GM19043 (cell line): ENCODE measurements around the gene RAB30.

Experiments
- ATAC-seq: cut with Tn5 transposase; IDR thresholded peaks from one replicate; pipeline ENCODE4 v1.9.1; 2021; ENCODE audit warnings: low read depth; ENCODE audit not compliant: unreplicated experiment

RAB30 gene

GRCh38 chr11:83071567-83072349 lies at the start of gene RAB30:
RAB30 (minus strand) TSS chr11:83071897; CDS start chr11:82997316, 74,581 bp downstream.
- ATAC-seq, result peak; percentile 92

- no peak for ATAC-seq
Observed at GRCh38 chr11:83120327-83120726, 48.6 kb upstream of the RAB30 start.

GRCh38 chr11:83119216-83119615 lies 47.5 kb upstream of the RAB30 start:
- ATAC-seq, result no peak

GRCh38 chr11:83118814-83119213 lies 47.1 kb upstream of the RAB30 start:
- ATAC-seq, result no peak

GRCh38 chr11:83116015-83116641 lies 44.4 kb upstream of the RAB30 start:
- ATAC-seq, result no peak

- ATAC-seq, result no peak
Observed at GRCh38 chr11:83115551-83115950, 43.9 kb upstream of the RAB30 start.

- ATAC-seq, result no peak
Observed at GRCh38 chr11:83115026-83115425, 43.3 kb upstream of the RAB30 start.

- ATAC-seq, result no peak
Observed at GRCh38 chr11:83112886-83113285, 41.2 kb upstream of the RAB30 start.

- no peak for ATAC-seq
Observed at GRCh38 chr11:83105168-83105567, 33.5 kb upstream of the RAB30 start.

- no peak for ATAC-seq
Observed at GRCh38 chr11:83102834-83103233, 31.1 kb upstream of the RAB30 start.

- no peak for ATAC-seq
Observed at GRCh38 chr11:83097429-83098075, 25.9 kb upstream of the RAB30 start.

GRCh38 chr11:83093634-83094033 lies 21.9 kb upstream of the RAB30 start:
- ATAC-seq, result no peak

- ATAC-seq, result no peak
Observed at GRCh38 chr11:83092488-83093384, 21.0 kb upstream of the RAB30 start.

- ATAC-seq, result no peak
Observed at GRCh38 chr11:83088965-83089364, 17.3 kb upstream of the RAB30 start.

GRCh38 chr11:83087035-83087434 lies 15.3 kb upstream of the RAB30 start:
- ATAC-seq, result no peak

- no peak for ATAC-seq
Observed at GRCh38 chr11:83079820-83080219, 8.1 kb upstream of the RAB30 start.

- no peak for ATAC-seq
Observed at GRCh38 chr11:83078269-83078668, 6.6 kb upstream of the RAB30 start.

GRCh38 chr11:83073884-83074283 lies 2.2 kb upstream of the RAB30 start:
- no peak for ATAC-seq

- no peak for ATAC-seq
Observed at GRCh38 chr11:83073258-83073657, 1.6 kb upstream of the RAB30 start.

- ATAC-seq, result no peak
Observed at GRCh38 chr11:83072350-83073242, 899 bp upstream of the RAB30 start.
